ENCODE measurements around the gene NPTX1. TPM values are rescaled to one million over a fixed set of nuclear protein-coding genes. Genes with fewer than 3 reads are reported as not detected.

The NPTX1 gene
- total and polyA plus RNA-seq, 7 experiments from 2014 or later: 0.11 to 98.0 (median 0.35) TPM; not detected in 3

DNA sequence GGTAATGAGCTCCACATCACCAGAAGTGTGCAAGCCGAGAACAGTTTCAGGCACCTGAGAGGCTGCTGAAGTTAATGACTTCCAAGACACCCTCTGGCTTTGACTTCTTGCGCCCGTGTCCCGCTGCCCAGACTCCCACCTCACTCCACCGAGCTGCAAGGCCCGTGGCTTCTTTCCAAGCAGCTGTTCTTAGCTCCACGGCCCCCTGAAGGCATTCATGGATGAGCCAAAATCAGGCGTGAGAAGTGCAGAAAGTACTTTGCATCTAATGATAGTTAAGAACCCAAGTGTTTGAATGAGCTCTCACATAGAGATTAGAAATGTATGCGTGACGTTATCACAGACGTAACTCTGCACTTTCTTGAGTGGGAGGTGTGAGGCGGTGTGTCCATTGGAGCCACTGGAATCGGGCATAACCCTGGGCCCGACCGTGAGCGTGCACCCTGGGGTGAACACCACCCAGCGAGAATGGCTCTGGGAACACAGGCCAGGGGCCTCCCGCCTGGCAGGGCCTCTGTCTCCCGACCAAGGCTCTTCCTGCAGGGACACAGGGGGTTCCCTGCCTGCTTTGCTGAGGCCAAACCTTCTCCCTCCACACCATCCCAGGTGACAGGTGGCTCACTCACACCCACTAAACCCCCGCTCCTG lies 11.0 kb downstream of the NPTX1 start:
- H3K36me3 Mint-ChIP-seq: peaks cover 0 to 9% (median 0%) of the 10 kb centered on the region in 5 donors

DNA sequence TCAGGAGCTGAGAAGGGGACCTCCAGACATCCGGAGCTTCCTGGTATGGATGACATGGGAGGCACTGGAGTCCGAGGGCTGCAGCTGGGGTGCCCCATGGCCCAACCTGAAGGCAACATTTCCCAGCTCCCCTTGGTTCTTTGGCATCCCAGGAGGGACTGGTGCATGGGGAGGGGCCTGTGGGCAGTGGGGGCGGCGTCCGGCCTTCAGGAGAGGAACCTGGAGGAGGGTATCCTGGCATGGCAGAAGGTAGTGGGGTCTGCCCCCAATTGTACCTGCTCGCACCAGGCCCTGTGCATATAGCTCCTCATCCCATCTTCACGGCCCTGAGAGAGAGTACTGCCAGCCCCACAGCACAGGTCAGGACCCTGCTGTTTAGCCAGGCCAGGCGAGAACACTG lies 11.9 kb downstream of the NPTX1 start:
- ChIA-PET POLR2A (interaction anchor here (0.9 kb wide), 1 partner anchor 10 kb away, joined by 4 read pairs; no protein-coding TSS in a partner anchor), CTCF (no interaction called here)
- Histone ChIP-seq H3K4me1 (ENCODE audit: control insufficient read depth in 2 of 2, insufficient read depth in 2 of 2, low read length in 2 of 2) (no peaks in the 10 kb centered on the region), H3K4me3 (ENCODE audit: low read length) (no peak overlapping the region), H3K36me3 (ENCODE audit: control insufficient read depth in 2 of 3, insufficient read depth in 3 of 3, low read length in 3 of 3) (no peaks in the 10 kb centered on the region), H3K27me3 (ENCODE audit: control insufficient read depth in 2 of 2, insufficient read depth in 2 of 2, low read length in 2 of 2) (no peaks in the 10 kb centered on the region), H3K9me3 (ENCODE audit: control insufficient read depth in 2 of 3, low read length in 3 of 3) (no peaks in the 10 kb centered on the region), H3K27ac (ENCODE audit: low read depth, low read length) (no peak overlapping the region)
- DNase-seq: no peak
- Mint-ChIP-seq H3K36me3 (peaks cover 0 to 5% (median 0%) of the 10 kb centered on the region in 5 donors), H3K9me3 (no peaks in the 10 kb centered on the region), H3K27me3 (peaks cover 25 to 41% (median 34%) of the 10 kb centered on the region in 5 donors), H3K4me3 (no peak overlapping the region), H3K27ac (no peak overlapping the region), H3K4me1 (no peaks in the 10 kb centered on the region)
- no peak for ATAC-seq
- intact Hi-C loops (cut with micrococcal nuclease): no loop called here

More for the DNA sequence above, 11.0 kb downstream of the NPTX1 start:
- H3K4me1 ChIP-seq (ENCODE audit: control insufficient read depth in 2 of 2, insufficient read depth in 2 of 2, low read length in 2 of 2): no peaks in the 10 kb centered on the region
- POLR2A ChIA-PET: no interaction called here
- DNase-seq (no peak), ATAC-seq (no peak)
- H3K27ac Mint-ChIP-seq: no peak overlapping the region
- no peak overlapping the region for H3K4me3 ChIP-seq (ENCODE audit: low read length)
- no peaks in the 10 kb centered on the region for H3K27me3 ChIP-seq (ENCODE audit: control insufficient read depth in 2 of 2, insufficient read depth in 2 of 2, low read length in 2 of 2)
- no peaks in the 10 kb centered on the region for H3K9me3 Mint-ChIP-seq
- peaks cover 0 to 4% (median 0%) of the 10 kb centered on the region in 7 donors for H3K4me1 Mint-ChIP-seq
- no peak overlapping the region for H3K4me3 Mint-ChIP-seq
- H3K9me3 ChIP-seq (ENCODE audit: control insufficient read depth in 2 of 3, low read length in 3 of 3): no peaks in the 10 kb centered on the region
- no peak overlapping the region for H3K27ac ChIP-seq (ENCODE audit: low read depth, low read length)
- no peaks in the 10 kb centered on the region for H3K36me3 ChIP-seq (ENCODE audit: control insufficient read depth in 2 of 3, insufficient read depth in 3 of 3, low read length in 3 of 3)
- intact Hi-C loops (cut with micrococcal nuclease): no loop called here
- peaks cover 26 to 42% (median 32%) of the 10 kb centered on the region in 5 donors for H3K27me3 Mint-ChIP-seq
- CTCF ChIA-PET: interaction anchor here (0.6 kb wide), 1 partner anchor 451 kb away, joined by 3 read pairs; no protein-coding TSS in a partner anchor

DNA sequence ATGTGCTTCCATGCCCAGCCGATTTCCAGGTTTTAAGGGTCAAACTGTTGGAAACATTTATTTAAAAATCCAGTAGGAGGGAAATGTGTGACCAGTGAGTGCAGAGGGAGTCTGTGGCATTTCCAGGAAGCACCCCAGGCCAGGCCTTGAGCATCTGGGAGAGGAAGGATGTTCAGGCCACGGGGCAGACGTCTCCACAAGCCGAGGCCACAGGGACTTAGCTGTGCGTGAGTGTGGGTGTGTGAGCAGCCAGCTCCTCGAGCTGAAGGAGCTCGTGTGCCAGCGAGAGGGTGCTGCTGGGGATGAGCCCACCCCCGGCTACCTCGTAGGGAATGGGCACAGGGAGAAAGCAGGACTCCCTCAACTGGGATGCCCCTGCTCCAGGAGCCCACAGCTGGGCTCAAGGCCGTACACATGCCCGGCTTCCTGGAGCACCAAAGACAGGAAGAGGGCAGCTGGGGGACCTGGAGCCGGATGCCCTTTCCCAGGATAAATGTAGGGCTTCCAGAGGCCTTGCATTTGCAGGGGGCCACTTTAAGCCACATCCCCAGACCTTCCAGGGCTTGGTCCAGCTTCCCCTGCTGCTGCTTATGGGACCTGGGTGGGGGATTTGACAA lies 12.5 kb downstream of the NPTX1 start:
- Mint-ChIP-seq H3K9me3 (no peaks in the 10 kb centered on the region), H3K36me3 (peaks cover 0 to 4% (median 0%) of the 10 kb centered on the region in 5 donors), H3K4me3 (no peak overlapping the region), H3K4me1 (no peaks in the 10 kb centered on the region), H3K27ac (no peak overlapping the region), H3K27me3 (peaks cover 26 to 41% (median 35%) of the 10 kb centered on the region in 5 donors)
- CTCF ChIA-PET: no interaction called here
- DNase-seq (no peak), ATAC-seq (no peak)
- H3K4me3 ChIP-seq (ENCODE audit: low read length): no peak overlapping the region
- POLR2A ChIA-PET: interaction anchor here (0.9 kb wide), 1 partner anchor 9 kb away, joined by 4 read pairs; no protein-coding TSS in a partner anchor
- no peaks in the 10 kb centered on the region for H3K36me3 ChIP-seq (ENCODE audit: control insufficient read depth in 2 of 3, insufficient read depth in 3 of 3, low read length in 3 of 3)
- H3K4me1 ChIP-seq (ENCODE audit: control insufficient read depth in 2 of 2, insufficient read depth in 2 of 2, low read length in 2 of 2): no peaks in the 10 kb centered on the region
- H3K27ac ChIP-seq (ENCODE audit: low read depth, low read length): no peak overlapping the region
- intact Hi-C loops (cut with micrococcal nuclease): no loop called here
- H3K27me3 ChIP-seq (ENCODE audit: control insufficient read depth in 2 of 2, insufficient read depth in 2 of 2, low read length in 2 of 2): no peaks in the 10 kb centered on the region
- H3K9me3 ChIP-seq (ENCODE audit: control insufficient read depth in 2 of 3, low read length in 3 of 3): no peaks in the 10 kb centered on the region

- DNase-seq: no peak
- Mint-ChIP-seq H3K4me3 (no peak overlapping the region), H3K9me3 (no peaks in the 10 kb centered on the region), H3K4me1 (peaks cover 0 to 13% (median 0%) of the 10 kb centered on the region in 7 donors), H3K27ac (no peak overlapping the region), H3K36me3 (no peaks in the 10 kb centered on the region), H3K27me3 (peaks cover 12 to 36% (median 32%) of the 10 kb centered on the region in 5 donors)
- no peaks in the 10 kb centered on the region for H3K4me1 ChIP-seq (ENCODE audit: control insufficient read depth in 2 of 2, insufficient read depth in 2 of 2, low read length in 2 of 2)
- CTCF ChIA-PET: no interaction called here
- no peak for ATAC-seq
- no peak overlapping the region for H3K4me3 ChIP-seq (ENCODE audit: low read length)
- H3K27me3 ChIP-seq (ENCODE audit: control insufficient read depth in 2 of 2, insufficient read depth in 2 of 2, low read length in 2 of 2): peaks cover 0 to 1% of the 10 kb centered on the region in 2 donors
- no peak overlapping the region for H3K27ac ChIP-seq (ENCODE audit: low read depth, low read length)
- POLR2A ChIA-PET: no interaction called here
- intact Hi-C loops (cut with micrococcal nuclease): no loop called here
- no peaks in the 10 kb centered on the region for H3K36me3 ChIP-seq (ENCODE audit: control insufficient read depth in 2 of 3, insufficient read depth in 3 of 3, low read length in 3 of 3)
- H3K9me3 ChIP-seq (ENCODE audit: control insufficient read depth in 2 of 3, low read length in 3 of 3): no peaks in the 10 kb centered on the region
Measured at GRCh38 chr17:80461528-80462160, 14.8 kb downstream of the NPTX1 start.

DNA sequence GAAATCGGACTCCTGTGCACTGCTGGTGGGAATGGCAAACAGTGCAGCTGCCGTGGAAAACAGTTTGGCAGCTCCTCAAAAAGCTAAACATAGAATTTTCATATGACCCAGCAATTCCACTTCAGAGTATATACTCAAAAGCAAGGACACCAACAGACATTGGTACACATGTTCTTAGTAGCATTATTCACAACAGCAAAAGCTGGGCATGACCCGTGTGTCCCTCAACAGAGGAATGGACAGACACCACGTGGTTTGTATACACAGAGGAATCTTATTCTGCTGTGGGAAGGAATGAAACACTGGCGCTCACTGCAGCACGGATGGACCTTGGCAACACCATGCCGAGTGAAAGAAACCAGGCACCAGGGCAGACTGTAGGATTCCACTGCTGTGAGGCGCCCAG lies 16.0 kb downstream of the NPTX1 start:
- DNase-seq (no peak), ATAC-seq (no peak)
- H3K4me1 Mint-ChIP-seq: peaks cover 0 to 18% (median 4%) of the 10 kb centered on the region in 7 donors
- no peaks in the 10 kb centered on the region for H3K36me3 ChIP-seq (ENCODE audit: control insufficient read depth in 2 of 3, insufficient read depth in 3 of 3, low read length in 3 of 3)
- intact Hi-C loops (cut with micrococcal nuclease): no loop called here
- ChIA-PET CTCF (no interaction called here), POLR2A (no interaction called here)
- H3K4me3 ChIP-seq (ENCODE audit: low read length): no peak overlapping the region
- no peaks in the 10 kb centered on the region for H3K9me3 ChIP-seq (ENCODE audit: control insufficient read depth in 2 of 3, low read length in 3 of 3)
- H3K4me1 ChIP-seq (ENCODE audit: control insufficient read depth in 2 of 2, insufficient read depth in 2 of 2, low read length in 2 of 2): peaks cover 2 to 3% of the 10 kb centered on the region in 2 donors
- no peaks in the 10 kb centered on the region for H3K9me3 Mint-ChIP-seq
- H3K4me3 Mint-ChIP-seq: no peak overlapping the region
- peaks cover 9 to 35% (median 28%) of the 10 kb centered on the region in 5 donors for H3K27me3 Mint-ChIP-seq
- no peak overlapping the region for H3K27ac Mint-ChIP-seq
- H3K27ac ChIP-seq (ENCODE audit: low read depth, low read length): no peak overlapping the region
- no peaks in the 10 kb centered on the region for H3K36me3 Mint-ChIP-seq
- H3K27me3 ChIP-seq (ENCODE audit: control insufficient read depth in 2 of 2, insufficient read depth in 2 of 2, low read length in 2 of 2): peaks cover 0 to 3% of the 10 kb centered on the region in 2 donors

- ChIA-PET POLR2A (no interaction called here), CTCF (no interaction called here)
- no peaks in the 10 kb centered on the region for H3K9me3 Mint-ChIP-seq
- H3K4me1 ChIP-seq (ENCODE audit: control insufficient read depth in 2 of 2, insufficient read depth in 2 of 2, low read length in 2 of 2): peaks cover 5 to 7% of the 10 kb centered on the region in 2 donors
- no peak for ATAC-seq
- no peak overlapping the region for H3K27ac ChIP-seq (ENCODE audit: low read depth, low read length)
- peaks cover 0 to 3% of the 10 kb centered on the region in 2 donors for H3K27me3 ChIP-seq (ENCODE audit: control insufficient read depth in 2 of 2, insufficient read depth in 2 of 2, low read length in 2 of 2)
- DNase-seq: no peak
- H3K36me3 ChIP-seq (ENCODE audit: control insufficient read depth in 2 of 3, insufficient read depth in 3 of 3, low read length in 3 of 3): peaks cover 0 to 6% (median 0%) of the 10 kb centered on the region in 3 experiments
- H3K27me3 Mint-ChIP-seq: peaks cover 9 to 35% (median 26%) of the 10 kb centered on the region in 5 donors
- peaks cover 0 to under 1% (median 0%) of the 10 kb centered on the region in 5 donors for H3K36me3 Mint-ChIP-seq
- H3K27ac Mint-ChIP-seq: no peak overlapping the region
- H3K4me3 ChIP-seq (ENCODE audit: low read length): no peak overlapping the region
- H3K4me3 Mint-ChIP-seq: no peak overlapping the region
- peaks cover 0 to 23% (median 8%) of the 10 kb centered on the region in 7 donors for H3K4me1 Mint-ChIP-seq
- intact Hi-C loops (cut with micrococcal nuclease): loop anchor here (10.0 kb wide), 5 partner anchors 246 to 1406 kb away; partner anchors contain the start of genes BAIAP2 (in 1 of the 2), FAAP100 (in 1 of the 2) and P4HB (in 1 of the 2)
- no peaks in the 10 kb centered on the region for H3K9me3 ChIP-seq (ENCODE audit: control insufficient read depth in 2 of 3, low read length in 3 of 3)
Measured at GRCh38 chr17:80459234-80459633, 17.2 kb downstream of the NPTX1 start.

Measured in naive thymus-derived CD4-positive, alpha-beta T cell (primary cell).